Activated T-cell treated with anti-CD3 and anti-CD28 coated beads for 1 hour (primary cell): ENCODE data around the gene ARHGAP32.

ENCODE experiments used
- DNase-seq: peaks from one replicate; pipeline ENCODE4 v3.0.0-alpha.2; 2020; ENCODE audit warnings: low read depth

The ARHGAP32 gene

GRCh38 chr11:129115652-129116586 lies 76.2 kb downstream of the ARHGAP32 start:
- DNase-seq = no peak

GRCh38 chr11:129109701-129110100 lies 82.4 kb downstream of the ARHGAP32 start:
- DNase-seq = no peak

GRCh38 chr11:129106788-129107187 lies 85.3 kb downstream of the ARHGAP32 start:
- DNase-seq = no peak

DNA sequence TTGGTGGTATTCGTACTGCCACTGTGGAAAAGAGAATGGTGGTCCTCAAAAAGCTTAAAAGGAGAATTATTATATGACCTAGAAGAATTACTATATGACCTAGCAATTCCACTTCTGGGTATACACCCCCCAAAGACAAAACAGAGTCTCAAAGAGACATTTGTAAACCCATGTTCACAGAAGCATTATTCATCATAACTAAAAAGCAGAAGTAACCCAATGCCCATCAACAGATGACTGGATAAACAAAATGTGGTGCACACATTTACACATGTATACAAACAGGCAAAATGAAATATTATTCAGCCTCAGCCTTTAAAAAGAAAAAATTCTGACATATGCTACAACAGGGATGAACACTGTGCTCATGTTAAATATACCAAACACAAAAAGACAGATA lies 89.4 kb downstream of the ARHGAP32 start:
- no peak for DNase-seq

- no peak for DNase-seq
Measured at GRCh38 chr11:129102225-129102624, 89.9 kb downstream of the ARHGAP32 start.

- DNase-seq = no peak
Measured at GRCh38 chr11:129093283-129093682, 98.8 kb downstream of the ARHGAP32 start.

DNA sequence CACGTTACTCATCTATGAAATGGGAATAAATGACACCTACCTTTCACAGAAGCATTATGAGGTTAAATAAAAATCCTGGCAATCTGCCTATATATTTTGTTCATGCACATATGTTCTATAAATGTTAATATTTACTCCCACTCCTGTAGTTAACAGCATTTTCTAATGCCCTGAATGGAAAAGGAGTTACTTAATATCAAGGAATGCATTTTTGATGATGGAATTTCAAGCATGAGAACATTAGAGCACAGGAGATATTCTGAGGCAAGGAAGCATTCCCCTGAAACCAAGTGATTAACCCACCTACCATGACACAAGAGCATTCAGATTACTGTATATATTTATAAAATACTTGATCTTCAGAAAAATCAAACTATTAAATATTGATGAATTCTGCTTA lies 102.1 kb downstream of the ARHGAP32 start:
- DNase-seq = no peak

DNA sequence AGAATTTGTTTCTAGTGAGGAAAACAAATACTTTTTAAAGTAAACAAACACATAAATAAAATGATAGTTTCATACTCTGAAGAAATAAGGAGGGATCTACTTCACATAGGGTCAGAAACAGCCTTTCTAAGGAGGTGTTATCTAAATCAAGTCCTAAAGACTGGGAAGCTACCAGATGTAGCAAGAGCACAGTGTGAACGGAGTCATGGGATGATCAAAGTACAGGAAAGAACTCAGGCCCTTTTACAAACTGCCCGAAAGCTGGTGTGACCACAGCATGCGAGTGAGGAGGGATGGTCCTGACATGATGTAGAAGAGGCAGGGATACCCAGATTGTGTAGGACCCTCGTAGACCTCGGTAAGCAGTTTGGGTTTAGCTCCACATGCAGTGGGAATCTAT lies 102.8 kb downstream of the ARHGAP32 start:
- no peak for DNase-seq

DNA sequence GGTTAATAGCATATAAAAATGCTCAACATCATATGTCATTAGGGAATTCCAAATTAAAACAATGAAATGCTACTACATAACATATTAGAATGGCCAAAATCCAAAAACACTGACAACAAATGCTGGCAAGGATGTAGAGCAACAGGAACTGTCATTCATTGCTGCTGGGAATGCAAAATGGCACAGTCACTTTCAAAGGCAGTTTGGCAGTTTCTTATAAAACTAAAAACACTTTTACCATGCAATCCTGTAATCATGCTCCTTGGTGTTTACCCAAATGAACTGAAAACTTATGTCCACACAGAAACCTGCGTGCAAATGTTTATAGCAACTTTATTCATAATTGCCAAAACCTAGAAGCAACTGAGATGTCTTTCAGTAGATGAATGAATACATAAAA lies 105.1 kb downstream of the ARHGAP32 start:
- no peak for DNase-seq

GRCh38 chr11:129077191-129077590 lies 114.9 kb downstream of the ARHGAP32 start:
- DNase-seq = no peak

DNA sequence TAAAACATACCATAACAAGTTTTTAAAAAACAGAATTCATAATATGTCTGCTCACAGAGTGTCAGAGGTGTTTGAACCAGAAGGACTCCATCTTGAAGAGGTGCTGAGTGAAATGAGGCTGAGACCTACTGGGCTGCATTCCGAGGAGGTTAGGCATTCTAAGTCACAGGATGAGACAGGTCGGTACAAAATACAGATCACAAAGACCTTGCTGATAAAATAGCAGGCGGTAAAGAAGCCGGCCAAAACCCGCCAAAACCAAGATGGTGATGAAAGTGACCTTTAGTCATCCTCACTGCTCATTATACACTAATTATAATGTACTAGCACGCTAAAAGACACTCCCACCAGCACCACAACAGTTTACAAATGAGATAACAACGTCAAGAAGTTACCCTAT lies 116.4 kb downstream of the ARHGAP32 start:
- no peak for DNase-seq

GRCh38 chr11:129067454-129067853 lies 124.7 kb downstream of the ARHGAP32 start:
- no peak for DNase-seq

GRCh38 chr11:129066229-129066628 lies 125.9 kb downstream of the ARHGAP32 start:
- no peak for DNase-seq

- DNase-seq = no peak
Measured at GRCh38 chr11:129063118-129063517, 129.0 kb downstream of the ARHGAP32 start.

DNA sequence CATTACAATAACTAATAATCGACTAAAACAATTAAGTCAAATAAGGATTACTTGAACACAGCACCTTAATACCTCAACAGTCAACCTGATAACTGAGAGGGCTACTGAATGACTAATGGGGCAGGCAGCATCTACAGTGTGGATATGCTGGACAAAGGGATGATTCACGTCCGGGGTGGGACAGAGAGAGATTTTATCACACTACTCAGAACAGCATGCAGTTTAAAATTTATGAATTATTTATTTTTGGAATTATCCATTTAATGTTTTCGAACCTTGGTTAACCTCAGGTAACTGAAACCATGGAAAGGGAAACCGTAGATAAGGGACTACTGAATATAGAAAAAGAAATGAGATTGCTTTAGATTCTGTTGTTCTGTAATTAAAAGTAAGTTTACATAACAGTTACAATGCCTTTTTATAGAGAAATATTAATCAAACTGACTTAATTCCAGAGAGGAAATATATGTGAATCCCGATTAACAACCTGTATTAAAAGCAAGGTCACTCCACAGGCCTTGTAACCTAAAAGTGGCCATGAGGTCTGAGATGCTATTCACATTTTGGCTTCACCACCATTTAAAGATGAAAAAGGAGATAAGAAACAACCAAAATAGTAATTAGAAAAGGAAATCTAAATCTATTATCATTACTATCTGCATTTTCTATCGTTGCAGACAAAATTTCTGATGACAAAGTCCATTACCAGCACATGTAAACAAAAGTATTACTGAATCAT lies 130.5 kb downstream of the ARHGAP32 start:
- DNase-seq = no peak

GRCh38 chr11:129056916-129057315 lies 135.2 kb downstream of the ARHGAP32 start:
- DNase-seq = no peak

DNA sequence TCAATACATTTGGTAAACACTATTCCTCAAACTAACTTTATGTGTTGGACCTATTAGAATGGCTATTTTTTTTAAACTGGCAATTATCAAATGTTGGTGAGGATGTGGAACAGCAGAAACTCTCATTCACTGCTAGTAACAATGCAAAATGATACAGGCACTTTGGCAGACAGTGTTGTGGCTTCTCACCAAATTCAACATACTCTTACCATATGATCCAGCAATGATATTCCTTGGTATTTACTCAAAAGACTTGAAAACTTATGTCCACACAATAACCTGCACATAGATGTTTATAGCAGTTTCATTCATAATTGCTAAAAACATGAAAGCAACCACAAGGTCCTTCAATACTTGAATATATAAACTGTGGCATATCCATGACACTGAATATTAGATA lies 136.9 kb downstream of the ARHGAP32 start:
- no peak for DNase-seq

GRCh38 chr11:129048911-129049310 lies 143.2 kb downstream of the ARHGAP32 start:
- DNase-seq = no peak

DNA sequence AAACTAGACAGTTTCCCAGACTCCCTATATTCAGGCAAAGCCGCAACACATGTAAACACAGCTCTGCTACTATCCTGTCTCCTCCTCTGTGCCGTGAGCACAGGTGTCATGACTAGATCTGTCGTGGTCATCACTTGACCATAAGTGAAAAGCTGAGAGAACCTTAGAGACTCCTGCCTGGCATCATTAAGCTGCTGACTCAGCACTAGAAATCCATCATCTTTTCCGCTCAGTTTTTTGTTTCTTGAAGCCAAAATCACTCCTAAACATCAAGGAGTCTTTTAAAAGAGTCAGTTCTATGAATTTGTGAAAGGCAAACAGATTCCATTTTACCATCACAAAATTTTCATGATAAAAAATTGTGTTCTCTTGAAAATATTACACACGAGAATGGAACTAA lies 147.0 kb downstream of the ARHGAP32 start:
- no peak for DNase-seq

- no peak for DNase-seq
Measured at GRCh38 chr11:129042503-129042902, 149.6 kb downstream of the ARHGAP32 start.

DNA sequence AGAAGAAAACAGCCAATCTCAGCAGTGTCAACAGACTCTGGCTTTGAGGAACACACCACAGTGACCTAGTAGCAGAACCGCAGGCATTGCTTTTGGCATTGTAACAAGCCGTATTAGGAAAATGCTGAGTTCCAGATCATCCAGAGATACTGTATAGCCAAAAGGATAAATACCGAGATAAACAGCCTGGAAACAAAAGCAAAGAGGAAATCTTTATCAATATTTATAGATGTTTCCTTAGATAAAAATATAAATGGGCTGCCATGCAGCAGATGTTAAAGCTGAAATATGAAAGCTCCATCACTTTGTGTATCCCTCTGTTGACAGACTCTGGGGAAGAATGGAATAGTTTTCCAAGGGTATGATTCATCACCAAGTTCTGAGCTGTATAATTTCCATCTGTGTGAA lies 150.5 kb downstream of the ARHGAP32 start:
- DNase-seq = no peak

DNA sequence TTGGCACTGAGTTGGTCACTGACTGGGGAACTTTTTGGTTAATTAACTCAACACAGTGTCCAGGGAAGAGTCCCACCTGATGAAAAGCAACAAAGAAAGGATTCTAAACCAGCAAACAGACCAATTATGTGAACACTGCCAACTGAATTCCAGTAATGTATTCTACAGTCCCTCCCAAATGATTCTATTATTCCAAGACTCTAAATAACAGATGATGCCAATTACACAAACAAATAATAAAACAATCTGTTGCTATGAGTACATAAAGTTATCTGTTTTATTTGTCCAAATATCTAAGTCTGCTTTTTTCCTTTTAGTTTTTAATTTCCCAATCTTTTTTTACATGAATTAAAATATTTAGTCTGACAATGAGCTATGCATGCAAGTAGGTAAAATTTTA lies 151.2 kb downstream of the ARHGAP32 start:
- DNase-seq = no peak

DNA sequence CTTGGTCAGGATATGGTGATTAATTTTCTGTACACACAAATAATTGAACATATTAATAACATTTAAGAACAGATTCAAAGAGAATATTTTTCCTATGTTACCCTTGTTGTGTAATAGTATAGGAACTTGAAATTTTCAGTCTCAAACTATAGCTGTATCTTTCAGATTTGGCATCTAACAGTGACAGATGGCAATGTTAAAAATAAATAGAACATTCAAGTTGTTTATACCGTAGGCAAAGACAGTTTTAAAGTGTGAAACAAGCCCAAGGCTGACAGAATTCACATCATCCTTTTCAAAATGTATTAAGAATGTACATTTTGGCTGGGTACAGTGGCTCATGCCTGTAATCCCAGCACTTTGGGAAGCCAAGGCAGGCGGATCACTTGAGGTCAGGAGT lies 156.9 kb downstream of the ARHGAP32 start:
- DNase-seq = no peak
